Epithelial cell of esophagus (primary cell): Measurements from ENCODE around the gene KLF13.

ENCODE experiments used
- DNase-seq: peaks from one replicate; pipeline ENCODE4 v3.0.0; 2010; ENCODE audit warnings: low read depth
- H3K4me3 ChIP-seq: 2 replicates; pipeline ENCODE4 v1.5.1; 2011; ENCODE audit warnings: mild to moderate bottlenecking, low read length, control low read depth
- TF ChIP-seq, protein P1 (sequence below): IDR thresholded peaks from 2 replicates; pipeline ENCODE4 v1.5.1; 2011; ENCODE audit warnings: low read depth, mild to moderate bottlenecking, low read length, control low read depth, inconsistent platforms; ENCODE audit not compliant: insufficient read depth; ENCODE audit errors: missing control alignments

KLF13 gene

DNA sequence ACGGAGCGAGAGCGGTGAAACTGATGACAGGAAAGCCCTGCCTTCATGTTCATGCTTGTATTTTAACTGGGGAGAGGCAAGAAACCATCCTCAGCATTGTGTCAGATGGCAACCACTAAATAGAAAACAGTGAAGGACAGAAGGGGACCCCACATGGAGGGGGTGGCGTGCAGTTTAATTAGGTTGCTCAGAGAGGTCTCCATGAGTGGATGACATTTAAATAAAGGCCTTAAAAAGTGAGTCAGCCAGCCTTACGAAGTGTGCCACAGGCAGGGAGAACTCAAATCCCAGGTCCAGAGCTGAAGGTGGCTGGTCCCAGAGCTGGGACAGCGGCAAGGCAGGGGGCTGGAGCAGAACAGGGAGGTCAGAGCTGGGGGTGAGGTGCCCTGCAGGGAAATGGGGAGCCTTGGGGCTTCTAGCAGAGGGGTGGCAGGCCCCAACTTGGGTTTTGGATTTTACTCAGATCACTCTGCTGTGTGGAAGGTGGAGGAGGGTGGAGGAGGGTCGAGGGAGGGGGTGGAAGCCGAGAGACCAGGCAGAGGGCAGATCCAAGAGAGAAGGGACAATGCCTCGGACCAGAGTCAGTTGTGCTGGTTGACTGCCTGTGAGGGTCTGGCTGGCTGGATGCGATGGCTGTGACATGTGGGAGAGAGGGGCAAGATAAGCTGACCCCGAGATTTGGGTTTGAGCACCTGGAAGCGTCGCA, 73.7 kb downstream of the KLF13 start:
- TF ChIP-seq, protein P1, sequence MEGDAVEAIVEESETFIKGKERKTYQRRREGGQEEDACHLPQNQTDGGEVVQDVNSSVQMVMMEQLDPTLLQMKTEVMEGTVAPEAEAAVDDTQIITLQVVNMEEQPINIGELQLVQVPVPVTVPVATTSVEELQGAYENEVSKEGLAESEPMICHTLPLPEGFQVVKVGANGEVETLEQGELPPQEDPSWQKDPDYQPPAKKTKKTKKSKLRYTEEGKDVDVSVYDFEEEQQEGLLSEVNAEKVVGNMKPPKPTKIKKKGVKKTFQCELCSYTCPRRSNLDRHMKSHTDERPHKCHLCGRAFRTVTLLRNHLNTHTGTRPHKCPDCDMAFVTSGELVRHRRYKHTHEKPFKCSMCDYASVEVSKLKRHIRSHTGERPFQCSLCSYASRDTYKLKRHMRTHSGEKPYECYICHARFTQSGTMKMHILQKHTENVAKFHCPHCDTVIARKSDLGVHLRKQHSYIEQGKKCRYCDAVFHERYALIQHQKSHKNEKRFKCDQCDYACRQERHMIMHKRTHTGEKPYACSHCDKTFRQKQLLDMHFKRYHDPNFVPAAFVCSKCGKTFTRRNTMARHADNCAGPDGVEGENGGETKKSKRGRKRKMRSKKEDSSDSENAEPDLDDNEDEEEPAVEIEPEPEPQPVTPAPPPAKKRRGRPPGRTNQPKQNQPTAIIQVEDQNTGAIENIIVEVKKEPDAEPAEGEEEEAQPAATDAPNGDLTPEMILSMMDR = no peak
- DNase-seq = no peak
- no peak overlapping the region for H3K4me3 ChIP-seq

DNA sequence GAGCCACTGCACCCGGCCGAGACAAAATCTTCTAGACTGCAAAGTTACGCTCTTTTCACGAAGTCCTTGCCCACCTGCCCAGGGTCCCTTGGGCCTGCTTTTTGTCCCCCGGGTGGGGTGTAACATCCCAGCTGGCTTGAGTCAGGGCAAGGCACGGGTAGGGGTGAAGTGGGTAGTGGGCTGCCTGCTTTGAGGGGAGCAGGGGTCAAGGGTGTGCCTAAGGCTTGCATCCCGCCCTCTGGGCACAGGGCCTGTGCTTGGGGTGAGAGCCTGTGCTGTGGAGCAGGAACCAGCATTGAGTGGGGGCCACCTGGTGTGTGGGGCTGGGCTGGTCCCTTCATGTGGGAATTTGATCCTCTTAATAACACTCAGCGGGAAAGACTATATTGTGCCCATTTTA, 74.6 kb downstream of the KLF13 start:
- TF ChIP-seq, protein P1 = no peak
- no peak for DNase-seq
- no peak overlapping the region for H3K4me3 ChIP-seq

DNA sequence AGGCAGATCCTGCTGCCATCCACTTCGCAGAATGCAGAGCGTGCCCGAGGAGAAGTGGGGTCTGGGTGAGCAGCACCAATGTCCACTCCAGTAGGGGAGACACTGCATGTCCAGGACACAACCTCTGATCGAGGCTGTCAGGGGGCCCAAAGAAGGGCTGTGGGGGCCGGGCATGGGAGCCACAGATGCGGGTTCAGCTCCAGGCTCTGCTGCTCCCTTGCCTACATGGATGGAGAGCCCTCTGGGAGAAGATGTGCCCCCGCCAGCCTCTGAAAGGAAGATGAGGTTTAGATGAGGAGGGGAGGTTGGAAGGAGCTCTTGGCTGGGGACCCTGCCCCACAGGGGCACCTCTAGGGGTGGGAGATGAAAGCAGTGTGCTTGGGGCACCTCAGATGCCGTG, 75.4 kb downstream of the KLF13 start:
- DNase-seq = no peak
- TF ChIP-seq, protein P1 = no peak
- H3K4me3 ChIP-seq = no peak overlapping the region

DNA sequence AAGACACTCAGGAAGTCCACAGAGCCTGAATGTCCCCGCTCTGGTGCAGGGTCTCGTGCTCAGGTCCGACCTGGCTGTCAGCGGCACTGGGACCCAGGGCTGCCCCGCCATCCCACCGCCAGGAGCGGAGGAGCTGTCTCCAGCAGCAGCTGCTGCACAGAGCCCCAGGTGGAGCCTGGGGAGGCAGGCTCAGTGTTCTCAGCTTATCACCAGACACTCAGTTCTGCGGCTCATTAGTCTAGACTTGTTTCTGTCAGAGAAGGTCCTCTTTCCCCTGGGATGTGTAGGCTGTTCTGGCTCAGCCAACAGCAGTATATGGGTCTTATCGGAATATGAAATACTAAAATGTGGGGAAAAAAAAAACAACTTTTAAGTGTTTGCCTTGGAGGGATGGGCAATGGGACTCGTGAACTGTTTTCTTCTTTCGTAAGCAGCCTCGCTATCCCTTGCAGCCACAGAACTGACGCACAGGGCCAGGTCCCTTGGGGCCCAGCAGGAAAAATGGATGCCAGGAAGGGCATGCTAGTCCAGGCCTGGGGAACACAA, 75.9 kb downstream of the KLF13 start:
- no peak overlapping the region for H3K4me3 ChIP-seq
- TF ChIP-seq, protein P1 = no peak
- no peak for DNase-seq

DNA sequence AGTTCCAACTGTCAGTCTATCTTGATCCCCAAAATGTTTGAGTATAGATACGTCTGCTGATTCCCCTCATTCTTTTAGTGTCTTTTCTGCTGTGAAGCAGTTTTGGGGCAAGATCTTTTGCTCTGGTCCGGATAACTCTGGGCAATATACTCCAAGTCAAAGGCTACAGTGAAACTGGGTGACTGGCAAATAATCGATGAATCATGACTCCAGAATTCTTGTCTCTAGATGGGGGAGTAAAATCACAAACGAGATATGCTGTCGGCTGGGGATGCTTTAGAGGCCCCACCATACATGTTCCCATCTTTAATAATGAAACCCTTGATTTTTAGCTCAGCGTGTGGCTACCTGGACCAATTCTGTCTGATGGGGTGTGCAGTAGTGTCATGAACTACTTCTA, 76.5 kb downstream of the KLF13 start:
- H3K4me3 ChIP-seq = no peak overlapping the region
- no peak for DNase-seq
- TF ChIP-seq, protein P1 = no peak

DNA sequence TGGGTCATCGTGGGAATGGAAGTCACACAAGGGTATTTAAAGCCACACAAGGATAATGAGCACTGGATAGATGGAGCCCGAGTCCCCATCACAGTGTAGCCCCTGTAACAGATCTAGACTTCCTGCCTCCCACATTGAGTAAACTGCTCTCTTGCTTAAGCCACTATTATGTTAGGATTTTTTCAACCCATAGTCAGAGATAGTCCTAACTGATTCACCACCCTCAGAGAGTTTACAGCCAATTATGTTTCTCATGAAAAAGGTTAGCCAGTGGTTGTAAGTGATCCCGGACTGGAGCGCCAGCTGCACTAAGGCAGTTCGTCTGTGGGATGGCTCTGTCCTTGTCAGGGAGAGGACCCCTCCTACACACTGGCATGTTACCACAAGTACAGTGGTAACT, 77.0 kb downstream of the KLF13 start:
- TF ChIP-seq, protein P1 = no peak
- no peak overlapping the region for H3K4me3 ChIP-seq
- DNase-seq = no peak

DNA sequence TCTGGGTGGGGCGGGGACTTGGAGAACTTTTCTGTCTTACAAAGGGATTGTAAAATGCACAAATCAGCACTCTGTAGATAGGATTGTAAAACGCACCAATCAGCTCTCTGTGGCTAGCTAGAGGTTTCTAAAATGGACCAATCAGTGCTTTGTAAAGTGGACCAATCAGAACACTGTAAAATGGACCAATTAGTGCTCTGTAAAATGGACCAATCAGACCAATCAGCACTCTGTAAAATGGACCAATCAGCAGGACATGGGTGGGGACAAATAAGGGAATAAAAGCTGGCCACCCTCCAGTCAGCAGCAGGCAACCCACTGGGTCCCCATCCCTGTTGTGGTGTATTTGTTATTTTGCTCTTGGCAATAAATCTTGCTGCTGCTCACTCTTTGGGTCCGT, 77.7 kb downstream of the KLF13 start:
- TF ChIP-seq, protein P1 = no peak
- no peak overlapping the region for H3K4me3 ChIP-seq
- DNase-seq = no peak
